Heart left ventricle (tissue), 16 donors: Measurements from ENCODE around the gene KRTAP23-1. TPM values are rescaled to one million over a fixed set of nuclear protein-coding genes. Genes with fewer than 3 reads are reported as not detected.

ENCODE experiments used
- ATAC-seq, 4 donors: fragments of 200-7000 bp; cut with Tn5 transposase; one replicate each; pipeline ENCODE4 v1.9.1; 2020 to 2022; ENCODE audit warnings: moderate library complexity in 4 of 4, mild to moderate bottlenecking in 3 of 4, moderate number of reproducible peaks in 1 of 4
- DNase-seq, 5 donors: peaks; one replicate each; pipeline ENCODE4 v3.0.0-alpha.2; 2020
- H3K27ac ChIP-seq, 12 donors: fragments of 200-600 bp; sonication (generic) in 4 of 12; one replicate each; pipeline versions ENCODE4 v1.5.0 to v1.8.0; 2016 to 2022; ENCODE audit warnings: mild to moderate bottlenecking in 2 of 12
- H3K27me3 ChIP-seq, 9 donors: fragments of 200-600 bp; sonication (generic) in 2 of 9; one replicate each; pipeline versions ENCODE4 v1.5.1 to v1.8.0; 2016 to 2022; ENCODE audit warnings: mild to moderate bottlenecking in 3 of 9
- H3K36me3 ChIP-seq, 9 donors: fragments of 200-600 bp; sonication (generic) in 2 of 9; one replicate each; pipeline versions ENCODE4 v1.5.0 to v1.8.0; 2018 to 2022; ENCODE audit warnings: mild to moderate bottlenecking in 2 of 9
- H3K4me1 ChIP-seq, 12 donors: fragments of 200-600 bp; sonication (generic) in 4 of 12; one replicate each; pipeline versions ENCODE4 v1.5.0 to v1.8.0; 2016 to 2022; ENCODE audit warnings: mild to moderate bottlenecking in 3 of 12
- H3K4me3 ChIP-seq, 12 donors: fragments of 200-600 bp; sonication (generic) in 4 of 12; one replicate each; pipeline versions ENCODE4 v1.5.0 to v1.8.0; 2017 to 2022; ENCODE audit warnings: mild to moderate bottlenecking in 9 of 12, moderate library complexity in 4 of 12
- H3K9me3 ChIP-seq, 12 donors: fragments of 200-600 bp; sonication (generic) in 4 of 12; one replicate each; pipeline versions ENCODE4 v1.5.0 to v1.8.0; 2016 to 2022; ENCODE audit warnings: mild to moderate bottlenecking in 1 of 12
- POLR2A ChIP-seq, 2 donors: fragments of 450-650 bp; IDR thresholded peaks; one replicate each; pipeline ENCODE4 v1.6.1; 2017; ENCODE audit warnings: antibody characterized with exemption in 2 of 2, mild to moderate bottlenecking in 2 of 2, moderate library complexity in 2 of 2
- WGBS, 4 donors: extraction: QIAGEN DNeasy Blood & Tissue Kit in 2 of 4; methylation state at CpG; one replicate each; pipeline versions ENCODE4 v1.1.5 to v1.1.7; 2013 to 2018; 5-methylcytosine and 5-hydroxymethylcytosine counted together
- intact Hi-C, 10 donors: fragments of 100-400 bp; cut with DNase I; formaldehyde crosslinking; loops; one replicate each; pipeline versions ENCODE4 v1.11.1 to v1.14.2; 2022
- polyA plus RNA-seq, 2 donors: library from polyadenylated mRNA; stranded (reverse); fragments of 200-250 nt; gene quantifications; one replicate each; pipeline ENCODE4 v1.2.3, GENCODE V29; 2013
- total RNA-seq, 9 donors: library from RNA; depleted of rRNA in 2 of 9; stranded (reverse); fragments of >200 nt in 2 of 9; fragmentation: NEBNext Ultra II Directional in 3 of 9; extraction: Animal tissue kit (Norgen Biotek cat#: 25700) in 3 of 9; gene quantifications; one replicate each; pipeline versions ENCODE4 v1.1.0 to v1.2.4, GENCODE V29; 2016 to 2023
- TF ChIP-seq, protein P1 (sequence below), 12 donors: fragments of 200-600 bp; sonication (generic) in 4 of 12; IDR thresholded peaks; one replicate each; pipeline versions ENCODE4 v1.5.0 to v1.8.0; 2018 to 2022; ENCODE audit warnings: antibody characterized with exemption in 12 of 12, mild to moderate bottlenecking in 5 of 12
- donor health status: ischemic (EF 13 %, LVEDD 7.1; RV severe dilation, severe dysfunction).
- donor health status: healthy with polysubstance abuse.
- donor health status: DM: no; HTN: yes; CAD: no.
- donor health status: DM: no; HTN: no; CAD: no.
- donor health status: ischemic (EF 25% LVEDD 6.9; RV normal size, moderate dysfunction).
- donor health status: ischemic (EF 25% LVEDD 5.7; RV mildly dilated, moderate dysfunction).
- donor health status: healthy.
- donor health status: DM: yes; HTN: yes; CAD: no.
- donor health status: ischemic (EF 35%, LVEDD 5.7; RV mildly dilated, moderate dysfunction).
- donor health status: nonischemic (EF 11% LVEDD 7.7; RV severe dilation, severe dysfunction).
- donor health status: DM: yes; HTN: yes; CAD: no.
- donor health status: PGD.
- donor health status: ischemic (EF 29% LVEDD 5.4; RV normal size, mild dysfunction).
- donor health status: nonischemic (EF 23%, LVEDD 6.1; RV moderate dilation, normal function).

Gene KRTAP23-1
- total and polyA plus RNA-seq, 11 donors: not detected

DNA sequence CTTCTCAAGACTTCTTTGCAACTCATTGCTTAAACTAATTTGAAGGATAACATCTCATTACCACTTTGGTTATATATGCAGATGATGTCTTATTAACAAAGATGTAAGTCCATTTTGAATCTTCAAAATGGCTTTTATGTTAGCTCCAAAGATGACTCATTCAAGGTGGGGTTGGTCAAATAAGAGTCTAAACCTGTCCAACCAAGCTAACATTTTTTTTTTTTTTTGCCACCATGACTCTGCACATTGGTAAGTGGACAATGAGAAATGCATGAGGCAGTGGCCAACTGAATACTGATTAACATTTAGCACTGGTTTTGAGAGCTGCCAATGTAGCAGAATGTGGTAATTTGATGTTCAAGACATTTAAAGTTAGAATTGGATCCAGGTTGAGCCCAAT is 10.6 kb downstream of the KRTAP23-1 start:
- Histone ChIP-seq H3K27me3 (no peaks in the 10 kb centered on the region), H3K4me3 (no peak overlapping the region), H3K9me3 (no peaks in the 10 kb centered on the region), H3K4me1 (no peaks in the 10 kb centered on the region), H3K27ac (no peak overlapping the region), H3K36me3 (no peaks in the 10 kb centered on the region)
- ATAC-seq: no peak
- DNase-seq: no peak
- TF ChIP-seq, protein P1, sequence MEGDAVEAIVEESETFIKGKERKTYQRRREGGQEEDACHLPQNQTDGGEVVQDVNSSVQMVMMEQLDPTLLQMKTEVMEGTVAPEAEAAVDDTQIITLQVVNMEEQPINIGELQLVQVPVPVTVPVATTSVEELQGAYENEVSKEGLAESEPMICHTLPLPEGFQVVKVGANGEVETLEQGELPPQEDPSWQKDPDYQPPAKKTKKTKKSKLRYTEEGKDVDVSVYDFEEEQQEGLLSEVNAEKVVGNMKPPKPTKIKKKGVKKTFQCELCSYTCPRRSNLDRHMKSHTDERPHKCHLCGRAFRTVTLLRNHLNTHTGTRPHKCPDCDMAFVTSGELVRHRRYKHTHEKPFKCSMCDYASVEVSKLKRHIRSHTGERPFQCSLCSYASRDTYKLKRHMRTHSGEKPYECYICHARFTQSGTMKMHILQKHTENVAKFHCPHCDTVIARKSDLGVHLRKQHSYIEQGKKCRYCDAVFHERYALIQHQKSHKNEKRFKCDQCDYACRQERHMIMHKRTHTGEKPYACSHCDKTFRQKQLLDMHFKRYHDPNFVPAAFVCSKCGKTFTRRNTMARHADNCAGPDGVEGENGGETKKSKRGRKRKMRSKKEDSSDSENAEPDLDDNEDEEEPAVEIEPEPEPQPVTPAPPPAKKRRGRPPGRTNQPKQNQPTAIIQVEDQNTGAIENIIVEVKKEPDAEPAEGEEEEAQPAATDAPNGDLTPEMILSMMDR (IDR thresholded peaks at IDR 0.05): no peak
- no peak for TF ChIP-seq POLR2A (IDR thresholded peaks at IDR 0.05)
- intact Hi-C loops: no loop called here

DNA sequence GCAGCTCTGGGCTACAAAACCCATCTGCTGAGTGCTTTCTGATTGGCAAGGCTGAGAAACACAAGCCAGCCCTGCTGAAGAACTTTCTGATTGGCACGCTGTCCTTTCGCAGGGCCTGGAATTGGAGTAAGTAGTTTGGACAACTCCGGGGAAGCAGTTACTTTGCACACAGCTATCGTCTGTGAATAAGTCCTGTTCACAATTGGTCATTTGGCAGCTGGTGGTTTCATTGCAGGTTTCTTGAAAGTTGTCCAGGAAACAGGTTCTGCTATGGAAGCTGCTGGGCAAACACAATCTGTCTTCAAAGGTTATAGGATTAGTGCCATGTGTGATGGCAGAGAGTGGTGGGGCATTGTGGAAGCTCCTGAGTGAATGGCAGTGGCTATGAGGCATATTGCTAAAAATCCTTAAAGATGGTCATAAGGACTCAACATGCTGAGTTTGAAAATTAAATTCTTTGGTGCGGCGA is 11.1 kb downstream of the KRTAP23-1 start, which contains the start of gene KRTAP27-1:
KRTAP27-1 (minus strand) TSS at position 419 of the 469 bp plus-strand sequence; CDS start at position 393, 26 bp downstream.
- 82 to 96% (median 88%) methylated on average over 6 of the region's 6 CpGs for WGBS, 4 donors
- H3K4me3 ChIP-seq: no peak within 1 kb of the TSS
- intact Hi-C loops: no loop called here
- H3K27ac ChIP-seq: no peak within 1 kb of the TSS
- no peak for DNase-seq
- no peaks in the 10 kb centered on the region for H3K27me3 ChIP-seq
- TF ChIP-seq, protein P1 (IDR thresholded peaks at IDR 0.05): no peak
- TF ChIP-seq POLR2A (IDR thresholded peaks at IDR 0.05): no peak
- H3K9me3 ChIP-seq: no peaks in the 10 kb centered on the region
- no peaks in the 10 kb centered on the region for H3K4me1 ChIP-seq
- no peak for ATAC-seq
- no peaks in the 10 kb centered on the region for H3K36me3 ChIP-seq

- Histone ChIP-seq H3K27ac (no peak overlapping the region), H3K4me1 (no peaks in the 10 kb centered on the region), H3K36me3 (no peaks in the 10 kb centered on the region), H3K9me3 (no peaks in the 10 kb centered on the region), H3K4me3 (no peak overlapping the region), H3K27me3 (no peaks in the 10 kb centered on the region)
- ATAC-seq: no peak
- no peak for TF ChIP-seq POLR2A (IDR thresholded peaks at IDR 0.05)
- TF ChIP-seq, protein P1 (IDR thresholded peaks at IDR 0.05): no peak
- intact Hi-C loops: no loop called here
- DNase-seq: no peak
- WGBS, 4 donors: 52 to 68% (median 58%) methylated on average over 2 of the region's 2 CpGs
These were observed 11.8 kb downstream of the KRTAP23-1 start for GRCh38 chr21:30336596-30336995.

DNA sequence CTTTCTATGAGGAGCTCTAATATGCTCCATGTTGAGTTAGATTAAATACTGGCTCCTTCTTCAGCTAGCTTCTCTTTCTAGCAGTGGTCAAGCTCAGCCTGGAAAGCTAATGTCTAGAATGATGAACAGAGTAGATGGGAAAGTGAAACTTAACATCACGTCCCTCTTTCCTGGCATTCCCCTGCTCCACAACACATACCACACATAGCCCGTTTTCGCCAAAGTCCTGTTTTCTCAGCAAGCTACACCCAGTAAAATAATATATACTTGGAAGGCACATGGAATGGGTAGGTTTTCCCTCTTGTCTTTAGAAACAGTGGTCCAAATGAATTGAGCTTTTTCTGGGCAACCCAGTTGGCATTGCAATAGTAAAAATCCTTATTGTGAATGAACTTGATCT is 14.7 kb downstream of the KRTAP23-1 start:
- H3K27ac ChIP-seq: no peak overlapping the region
- no peaks in the 10 kb centered on the region for H3K36me3 ChIP-seq
- intact Hi-C loops: no loop called here
- H3K4me3 ChIP-seq: no peak overlapping the region
- H3K9me3 ChIP-seq: no peaks in the 10 kb centered on the region
- TF ChIP-seq, protein P1 (IDR thresholded peaks at IDR 0.05): no peak
- TF ChIP-seq POLR2A (IDR thresholded peaks at IDR 0.05): no peak
- ATAC-seq (no peak), DNase-seq (no peak)
- no peaks in the 10 kb centered on the region for H3K4me1 ChIP-seq
- H3K27me3 ChIP-seq: no peaks in the 10 kb centered on the region
- WGBS, 4 donors: 74 to 86% (median 80%) methylated on average over 3 of the region's 3 CpGs
